Central memory CD8-positive, alpha-beta T cell (primary cell): ENCODE data around the gene TYMS.

Experiments used
- ATAC-seq: fragments of 150-1000 bp; cut with Tn5 transposase; replicated peaks from 2 replicates; pipeline ENCODE4 v1.10.0; 2022; ENCODE audit warnings: mild to moderate bottlenecking, moderate FRiP score, moderate number of reproducible peaks; ENCODE audit not compliant: poor library complexity, severe bottlenecking; ENCODE audit errors: extremely low read depth
- DNase-seq, 2 donors: peaks; one replicate each; pipeline ENCODE4 v3.0.0; 2021; ENCODE audit warnings: low spot score in 2 of 2
- H3K27ac Mint-ChIP-seq: one replicate; pipeline ENCODE4 v1.8.0; 2022; ENCODE audit warnings: low read depth, mild to moderate bottlenecking, moderate library complexity, mixed read lengths
- H3K27me3 Mint-ChIP-seq: one replicate; pipeline ENCODE4 v1.8.0; 2022; ENCODE audit warnings: mixed read lengths
- H3K36me3 Mint-ChIP-seq: one replicate; pipeline ENCODE4 v1.8.0; 2022; ENCODE audit warnings: mild to moderate bottlenecking, moderate library complexity, mixed read lengths; ENCODE audit not compliant: insufficient read depth
- H3K4me1 Mint-ChIP-seq: one replicate; pipeline ENCODE4 v1.8.0; 2022; ENCODE audit warnings: mixed read lengths
- H3K4me3 Mint-ChIP-seq: one replicate; pipeline ENCODE4 v1.8.0; 2022; ENCODE audit warnings: mild to moderate bottlenecking, moderate library complexity, mixed read lengths
- H3K9me3 Mint-ChIP-seq: one replicate; pipeline ENCODE4 v1.8.0; 2022; ENCODE audit warnings: mixed read lengths

Gene TYMS

DNA sequence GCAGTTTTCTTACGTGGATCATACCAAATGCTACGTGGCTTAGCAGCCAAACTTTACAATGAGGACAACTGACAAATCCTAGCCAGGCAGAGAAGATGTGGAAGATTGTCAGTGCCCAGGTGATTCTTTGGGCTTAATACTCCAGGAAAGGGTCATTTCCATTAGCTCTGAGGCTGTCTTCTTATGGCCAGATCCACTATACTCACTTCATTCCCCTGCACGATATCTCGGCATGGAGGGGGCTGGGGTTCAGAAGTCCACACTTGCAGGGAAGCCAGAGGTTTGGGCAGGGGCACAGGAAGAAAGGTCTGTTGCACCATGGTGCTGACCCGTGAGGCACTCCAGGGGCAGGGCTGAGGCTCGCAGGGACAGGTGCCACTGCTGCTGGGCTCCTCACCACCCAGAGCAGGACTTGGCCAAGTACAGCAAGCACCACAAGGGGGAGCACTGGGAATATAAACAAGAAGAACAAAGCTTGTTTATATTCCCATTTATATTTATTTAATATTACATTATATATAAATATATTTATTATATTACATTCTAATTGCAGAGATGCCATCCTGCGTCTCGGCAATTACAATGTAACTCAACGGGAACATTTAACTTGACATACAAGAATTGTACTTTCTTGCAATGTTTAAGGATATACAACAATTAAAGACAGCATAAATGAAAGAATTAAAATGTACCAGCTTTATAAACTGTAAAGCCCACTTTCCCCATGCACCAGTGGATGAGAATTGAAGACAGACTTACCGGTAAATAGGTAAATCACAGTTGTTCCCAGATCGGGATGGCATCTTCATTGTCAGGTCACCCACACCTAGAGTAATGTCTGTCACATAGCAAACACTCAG is 33.5 kb upstream of the TYMS start:
- H3K27me3 Mint-ChIP-seq = peaks cover 51% of the 10 kb centered on the region

GRCh38 chr18:627231-627630 is 30.2 kb upstream of the TYMS start:
- H3K27me3 Mint-ChIP-seq = peaks cover 61% of the 10 kb centered on the region
- no peaks in the 10 kb centered on the region for H3K36me3 Mint-ChIP-seq
- H3K9me3 Mint-ChIP-seq = no peaks in the 10 kb centered on the region
- no peak overlapping the region for H3K27ac Mint-ChIP-seq
- H3K4me3 Mint-ChIP-seq = no peak overlapping the region
- no peak for DNase-seq
- no peaks in the 10 kb centered on the region for H3K4me1 Mint-ChIP-seq
- ATAC-seq = no peak

More for the DNA sequence above, 33.5 kb upstream of the TYMS start:
- DNase-seq (peak; percentile 16 to 20), ATAC-seq (peak; percentile 40)
- Mint-ChIP-seq H3K4me3 (no peak overlapping the region), H3K27ac (no peak overlapping the region), H3K9me3 (no peaks in the 10 kb centered on the region), H3K36me3 (no peaks in the 10 kb centered on the region), H3K4me1 (no peaks in the 10 kb centered on the region)

GRCh38 chr18:629269-630150 is 27.9 kb upstream of the TYMS start:
- no peak overlapping the region for H3K27ac Mint-ChIP-seq
- no peaks in the 10 kb centered on the region for H3K4me1 Mint-ChIP-seq
- H3K36me3 Mint-ChIP-seq = no peaks in the 10 kb centered on the region
- ATAC-seq (no peak), DNase-seq (no peak)
- H3K4me3 Mint-ChIP-seq = no peak overlapping the region
- peaks cover 41% of the 10 kb centered on the region for H3K27me3 Mint-ChIP-seq
- no peaks in the 10 kb centered on the region for H3K9me3 Mint-ChIP-seq

DNA sequence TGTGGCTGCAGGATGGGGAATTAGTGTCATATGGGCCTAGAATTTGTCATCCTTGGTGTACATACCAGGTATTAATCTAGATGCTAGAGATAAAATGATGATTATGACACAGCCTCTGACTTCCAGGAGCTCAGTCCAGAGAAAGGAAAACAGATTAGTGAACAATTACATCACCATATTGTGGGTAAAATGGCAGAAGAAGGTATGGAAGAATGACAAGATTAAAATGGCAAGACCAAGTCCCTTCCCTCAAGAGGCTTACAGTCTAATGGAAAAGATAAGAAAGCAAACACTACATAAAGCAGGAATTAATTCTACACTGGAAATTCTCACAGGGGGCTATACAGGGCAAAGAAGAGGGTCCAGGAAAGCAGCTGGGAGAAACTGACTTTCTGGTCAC is 25.9 kb upstream of the TYMS start:
- Mint-ChIP-seq H3K4me1 (no peaks in the 10 kb centered on the region), H3K4me3 (no peak overlapping the region), H3K36me3 (no peaks in the 10 kb centered on the region), H3K27ac (no peak overlapping the region), H3K27me3 (peaks cover 37% of the 10 kb centered on the region), H3K9me3 (no peaks in the 10 kb centered on the region)
- no peak for ATAC-seq
- DNase-seq = no peak

DNA sequence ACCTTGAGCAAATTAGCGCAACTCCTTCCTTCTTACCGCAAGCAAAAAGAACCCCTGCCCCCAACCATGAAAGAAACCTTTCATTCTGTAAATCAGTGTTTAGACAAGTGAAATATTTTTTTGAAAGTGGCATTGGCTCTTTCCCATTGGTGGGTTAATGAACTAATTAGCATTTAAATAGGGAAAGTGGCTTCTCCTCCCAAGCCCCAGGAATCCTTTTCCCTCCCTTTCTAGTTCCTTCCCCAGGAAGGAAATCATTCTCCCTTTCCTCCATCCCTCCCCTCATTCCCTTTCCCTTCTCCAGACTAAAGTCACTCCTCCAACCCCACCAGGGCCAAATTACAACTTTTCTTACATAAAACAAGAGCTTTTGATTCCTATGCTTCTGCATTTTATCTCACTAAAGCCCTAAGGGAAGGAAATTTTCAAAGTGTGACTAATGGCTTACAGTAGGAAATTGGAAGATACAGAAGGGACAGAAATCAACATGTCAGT is 22.9 kb upstream of the TYMS start:
- H3K27ac Mint-ChIP-seq = no peak overlapping the region
- H3K36me3 Mint-ChIP-seq = no peaks in the 10 kb centered on the region
- no peaks in the 10 kb centered on the region for H3K4me1 Mint-ChIP-seq
- no peak overlapping the region for H3K4me3 Mint-ChIP-seq
- peaks cover 34% of the 10 kb centered on the region for H3K27me3 Mint-ChIP-seq
- ATAC-seq (no peak), DNase-seq (no peak)
- H3K9me3 Mint-ChIP-seq = no peaks in the 10 kb centered on the region

GRCh38 chr18:635171-635570 is 22.3 kb upstream of the TYMS start:
- ATAC-seq (no peak), DNase-seq (no peak)
- peaks cover 30% of the 10 kb centered on the region for H3K27me3 Mint-ChIP-seq
- H3K9me3 Mint-ChIP-seq = no peaks in the 10 kb centered on the region
- H3K27ac Mint-ChIP-seq = no peak overlapping the region
- H3K36me3 Mint-ChIP-seq = no peaks in the 10 kb centered on the region
- no peaks in the 10 kb centered on the region for H3K4me1 Mint-ChIP-seq
- H3K4me3 Mint-ChIP-seq = no peak overlapping the region

- DNase-seq = no peak
- Mint-ChIP-seq H3K27me3 (peaks cover 14% of the 10 kb centered on the region), H3K4me3 (no peak overlapping the region), H3K27ac (no peak overlapping the region), H3K4me1 (no peaks in the 10 kb centered on the region), H3K9me3 (no peaks in the 10 kb centered on the region), H3K36me3 (no peaks in the 10 kb centered on the region)
- ATAC-seq = no peak
Observed at GRCh38 chr18:641224-641623, 16.2 kb upstream of the TYMS start.

DNA sequence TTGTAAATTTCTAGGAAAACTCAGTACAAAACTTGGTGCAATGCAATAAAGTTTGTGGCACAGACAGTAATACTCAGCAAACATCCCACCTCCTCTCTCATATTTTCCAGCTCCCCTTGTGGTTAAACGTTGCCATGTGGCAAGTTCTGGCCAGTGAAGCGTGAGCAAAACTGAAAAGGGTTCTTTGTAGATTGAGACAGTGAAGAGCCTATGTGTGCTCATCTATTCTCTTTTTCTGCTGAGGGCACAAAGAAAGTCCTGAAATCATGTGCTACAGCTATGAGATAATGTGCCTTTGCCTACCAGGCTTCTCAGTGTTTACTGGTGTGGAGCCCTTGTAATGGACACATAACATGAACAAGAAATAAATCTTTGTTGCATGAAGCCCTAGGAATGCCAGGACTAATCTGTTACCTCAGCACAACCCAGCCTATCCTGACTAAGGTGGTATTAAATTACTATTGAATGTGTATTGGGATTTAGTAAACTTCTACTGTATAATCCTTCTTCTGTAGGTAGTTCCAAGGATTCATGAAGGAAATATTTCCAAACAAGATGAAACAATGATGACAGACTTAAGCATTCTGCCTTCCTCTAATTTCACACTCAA is 13.0 kb upstream of the TYMS start:
- Mint-ChIP-seq H3K27ac (no peak overlapping the region), H3K4me1 (no peaks in the 10 kb centered on the region), H3K27me3 (no peaks in the 10 kb centered on the region), H3K36me3 (no peaks in the 10 kb centered on the region), H3K9me3 (no peaks in the 10 kb centered on the region), H3K4me3 (no peak overlapping the region)
- ATAC-seq = no peak
- no peak for DNase-seq

- peaks cover 5% of the 10 kb centered on the region for H3K27me3 Mint-ChIP-seq
- no peaks in the 10 kb centered on the region for H3K9me3 Mint-ChIP-seq
- no peak for ATAC-seq
- no peak for DNase-seq
- H3K36me3 Mint-ChIP-seq = no peaks in the 10 kb centered on the region
- no peak overlapping the region for H3K27ac Mint-ChIP-seq
- H3K4me1 Mint-ChIP-seq = peaks cover 6% of the 10 kb centered on the region
- no peak overlapping the region for H3K4me3 Mint-ChIP-seq
Observed at GRCh38 chr18:647304-647703, 10.1 kb upstream of the TYMS start.

DNA sequence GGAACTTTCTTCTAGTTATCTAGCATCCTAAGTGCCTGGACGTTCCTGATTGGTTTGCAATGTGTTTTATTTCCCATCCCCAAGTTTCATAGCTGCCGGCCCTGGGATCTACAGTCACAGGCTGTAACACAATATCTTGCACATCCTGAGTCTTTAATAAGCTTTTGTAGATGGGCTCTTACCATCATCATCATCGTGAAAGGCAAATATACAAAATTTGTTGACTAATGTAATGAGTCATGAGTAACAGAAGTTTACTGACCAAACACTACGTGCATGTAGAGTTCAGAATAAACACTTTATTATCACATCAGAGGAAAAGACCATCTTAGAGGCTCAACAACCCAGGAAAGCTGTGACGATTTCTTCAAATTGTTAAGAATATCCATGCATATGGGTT is 8.1 kb upstream of the TYMS start:
- H3K9me3 Mint-ChIP-seq = no peaks in the 10 kb centered on the region
- peaks cover 6% of the 10 kb centered on the region for H3K4me1 Mint-ChIP-seq
- peaks cover 20% of the 10 kb centered on the region for H3K27me3 Mint-ChIP-seq
- DNase-seq = no peak
- H3K4me3 Mint-ChIP-seq = no peak overlapping the region
- no peak for ATAC-seq
- no peaks in the 10 kb centered on the region for H3K36me3 Mint-ChIP-seq
- H3K27ac Mint-ChIP-seq = no peak overlapping the region

GRCh38 chr18:650428-650858 is 7.0 kb upstream of the TYMS start:
- no peaks in the 10 kb centered on the region for H3K9me3 Mint-ChIP-seq
- ATAC-seq (no peak), DNase-seq (no peak)
- peaks cover 6% of the 10 kb centered on the region for H3K4me1 Mint-ChIP-seq
- no peaks in the 10 kb centered on the region for H3K36me3 Mint-ChIP-seq
- H3K27me3 Mint-ChIP-seq = peaks cover 31% of the 10 kb centered on the region
- H3K27ac Mint-ChIP-seq = no peak overlapping the region
- no peak overlapping the region for H3K4me3 Mint-ChIP-seq

GRCh38 chr18:652131-652530 is 5.3 kb upstream of the TYMS start:
- DNase-seq (no peak), ATAC-seq (no peak)
- peaks cover 6% of the 10 kb centered on the region for H3K4me1 Mint-ChIP-seq

More at GRCh38 chr18:652131-652530, 5.3 kb upstream of the TYMS start:
- H3K36me3 Mint-ChIP-seq = no peaks in the 10 kb centered on the region
- H3K9me3 Mint-ChIP-seq = no peaks in the 10 kb centered on the region
- H3K27me3 Mint-ChIP-seq = peaks cover 42% of the 10 kb centered on the region
- no peak overlapping the region for H3K27ac Mint-ChIP-seq
- no peak overlapping the region for H3K4me3 Mint-ChIP-seq
